IMR-90 (cell line): ENCODE data around the gene STARD10. TPM values are rescaled to one million over a fixed set of nuclear protein-coding genes. Genes with fewer than 3 reads are reported as not detected.
A peak's percentile ranks its signal among the peaks of the same experiment; 100 is the strongest.

ENCODE experiments used
- ATAC-seq: fragments of 200-7000 bp; cut with Tn5 transposase; 2 replicates; pipeline ENCODE4 v1.9.1; 2020; ENCODE audit warnings: low read depth, mild to moderate bottlenecking, moderate library complexity
- BruUV-seq: library from RNA; stranded (reverse); fragments of 400-500 nt; replicated peaks from 2 replicates; lab custom pipeline; 2021; lab: Mats Ljungman, UMichigan
- CTCF ChIA-PET: fragments of 300-600 bp; formaldehyde crosslinking; extraction: SDS; loops from one replicate; lab custom pipeline; 2021; ENCODE audit warnings: antibody characterized with exemption; lab: Yijun Ruan, JAX
- POLR2A ChIA-PET: fragments of 300-600 bp; sonication (Branson Sonifier 250); formaldehyde crosslinking; loops from one replicate; lab custom pipeline; 2022; ENCODE audit warnings: antibody characterized with exemption; ENCODE audit not compliant: unreplicated experiment; lab: Charles Lee
- DNase-seq: peaks from one replicate; pipeline ENCODE4 v3.0.0; 2013
- H2AFZ ChIP-seq: replicated peaks from 2 replicates; pipeline ENCODE3; 2013; ENCODE audit warnings: low read length, mild to moderate bottlenecking; ENCODE audit not compliant: poor library complexity
- H2AK5ac ChIP-seq: 2 replicates; pipeline ENCODE4 v1.6.1; 2013; ENCODE audit warnings: low read depth, low read length, inconsistent platforms
- H2AK9ac ChIP-seq: replicated peaks from 2 replicates; pipeline ENCODE3; 2013; ENCODE audit warnings: mild to moderate bottlenecking, low read depth, low read length, moderate library complexity; ENCODE audit not compliant: poor library complexity
- H2BK120ac ChIP-seq: 2 replicates; pipeline ENCODE4 v1.6.1; 2013; ENCODE audit warnings: low read depth, low read length, inconsistent platforms
- H2BK15ac ChIP-seq: 3 replicates; pipeline ENCODE4 v1.6.1; 2013; ENCODE audit warnings: low read depth, low read length, inconsistent platforms
- H2BK20ac ChIP-seq: 2 replicates; pipeline ENCODE4 v1.6.1; 2013; ENCODE audit warnings: low read depth, mild to moderate bottlenecking, inconsistent platforms, low read length, moderate library complexity
- H2BK5ac ChIP-seq: 2 replicates; pipeline ENCODE4 v1.6.1; 2013; ENCODE audit warnings: mild to moderate bottlenecking, low read depth, low read length, inconsistent platforms; ENCODE audit not compliant: poor library complexity, severe bottlenecking
- H3K14ac ChIP-seq: replicated peaks from 2 replicates; pipeline ENCODE4 v1.6.1; 2013; ENCODE audit warnings: low read depth, low read length, inconsistent platforms
- H3K18ac ChIP-seq: 2 replicates; pipeline ENCODE4 v1.6.1; 2013; ENCODE audit warnings: low read depth, low read length, control low read depth
- H3K23ac ChIP-seq: 2 replicates; pipeline ENCODE4 v1.6.1; 2013; ENCODE audit warnings: low read depth, low read length, inconsistent platforms
- H3K27ac ChIP-seq: 2 replicates; pipeline ENCODE4 v1.5.1; 2013; ENCODE audit warnings: mild to moderate bottlenecking, control low read depth, low read length; ENCODE audit not compliant: insufficient read depth
- H3K27me3 ChIP-seq: 2 replicates; pipeline ENCODE4 v1.6.1; 2013; ENCODE audit warnings: low read length; ENCODE audit not compliant: control insufficient read depth, insufficient read depth
- H3K36me3 ChIP-seq: 2 replicates; pipeline ENCODE4 v1.6.1; 2013; ENCODE audit warnings: low read length, mixed read lengths; ENCODE audit not compliant: control insufficient read depth, insufficient read depth
- H3K4ac ChIP-seq: 2 replicates; pipeline ENCODE4 v1.6.1; 2013; ENCODE audit warnings: low read depth, low read length, inconsistent platforms
- H3K4me1 ChIP-seq: 2 replicates; pipeline ENCODE4 v1.6.1; 2013; ENCODE audit warnings: low read length, mixed read lengths; ENCODE audit not compliant: control insufficient read depth, insufficient read depth
- H3K4me2 ChIP-seq: 2 replicates; pipeline ENCODE4 v1.6.1; 2013; ENCODE audit warnings: low read depth, mild to moderate bottlenecking, control low read depth, low read length, moderate library complexity
- H3K4me3 ChIP-seq: 2 replicates; pipeline ENCODE4 v1.5.1; 2013; ENCODE audit warnings: low read depth, mild to moderate bottlenecking, control low read depth, low read length, moderate library complexity; ENCODE audit not compliant: insufficient read depth
- H3K56ac ChIP-seq: 2 replicates; pipeline ENCODE4 v1.6.1; 2013; ENCODE audit warnings: low read length, inconsistent platforms; ENCODE audit not compliant: insufficient read depth; ENCODE audit errors: extremely low read depth
- H3K79me1 ChIP-seq, 2 experiments: 2 replicates each; pipeline ENCODE4 v1.6.1; 2013; ENCODE audit warnings: low read length in 2 of 2, inconsistent platforms in 1 of 2, low read depth in 1 of 2
- H3K9ac ChIP-seq: 2 replicates; pipeline ENCODE4 v1.6.1; 2013; ENCODE audit warnings: low read depth, low read length, control low read depth
- H3K9me1 ChIP-seq: 2 replicates; pipeline ENCODE4 v1.6.1; 2013; ENCODE audit warnings: low read length, inconsistent platforms; ENCODE audit not compliant: insufficient read depth
- H3K9me3 ChIP-seq: 2 replicates; pipeline ENCODE4 v1.6.1; 2013; ENCODE audit warnings: low read length; ENCODE audit not compliant: control insufficient read depth, insufficient read depth
- H4K20me1 ChIP-seq: 2 replicates; pipeline ENCODE4 v1.6.1; 2013; ENCODE audit warnings: low read length, inconsistent platforms; ENCODE audit not compliant: insufficient read depth
- H4K5ac ChIP-seq: 2 replicates; pipeline ENCODE4 v1.6.1; 2013; ENCODE audit warnings: mild to moderate bottlenecking, low read depth, low read length, control low read depth
- H4K8ac ChIP-seq, 2 experiments: 2 replicates each; pipeline ENCODE4 v1.6.1; 2013; ENCODE audit warnings: low read depth in 2 of 2, low read length in 2 of 2, control low read depth in 1 of 2, inconsistent platforms in 1 of 2
- H4K91ac ChIP-seq: 2 replicates; pipeline ENCODE4 v1.6.1; 2013; ENCODE audit warnings: low read depth, low read length, inconsistent platforms; ENCODE audit not compliant: insufficient read depth
- BHLHE40 ChIP-seq: fragments of 150-350 bp; IDR thresholded peaks from 2 replicates; pipeline ENCODE4 v1.6.1; 2016; ENCODE audit warnings: mild to moderate bottlenecking, low read depth, low read length
- CEBPB ChIP-seq: IDR thresholded peaks from 2 replicates; pipeline ENCODE4 v1.6.1; 2012; ENCODE audit warnings: low read depth, low read length, improper control_type of control experiment
- CHD1 ChIP-seq: IDR thresholded peaks from 2 replicates; pipeline ENCODE4 v1.6.1; 2012; ENCODE audit warnings: low read depth, low read length, improper control_type of control experiment
- CTCF ChIP-seq: conservative IDR thresholded peaks from 2 replicates; pipeline ENCODE4 v1.5.1; 2012; ENCODE audit warnings: mild to moderate bottlenecking, low read depth, low read length, improper control_type of control experiment
- ELK1 ChIP-seq: fragments of 150-350 bp; IDR thresholded peaks from 2 replicates; pipeline ENCODE4 v1.6.1; 2016; ENCODE audit warnings: low read depth, mild to moderate bottlenecking, low read length, moderate library complexity, borderline replicate concordance
- FOS ChIP-seq: fragments of 150-350 bp; IDR thresholded peaks from 2 replicates; pipeline ENCODE4 v1.6.1; 2016; ENCODE audit warnings: low read depth, low read length
- MAFK ChIP-seq: IDR thresholded peaks from 2 replicates; pipeline ENCODE4 v1.6.1; 2012; ENCODE audit warnings: low read depth, low read length, improper control_type of control experiment
- MAZ ChIP-seq: IDR thresholded peaks from 2 replicates; pipeline ENCODE4 v1.6.1; 2012; ENCODE audit warnings: low read depth, mild to moderate bottlenecking, low read length, improper control_type of control experiment, moderate library complexity, borderline replicate concordance
- MXI1 ChIP-seq: IDR thresholded peaks from 2 replicates; pipeline ENCODE4 v1.6.1; 2012; ENCODE audit warnings: low read depth, mild to moderate bottlenecking, low read length, moderate library complexity, borderline replicate concordance
- NFE2L2 ChIP-seq: fragments of 150-350 bp; IDR thresholded peaks from 2 replicates; pipeline ENCODE4 v1.6.1; 2016; ENCODE audit warnings: low read depth, mild to moderate bottlenecking, low read length
- POLR2A ChIP-seq: IDR thresholded peaks from 2 replicates; pipeline ENCODE4 v1.6.1; 2012; ENCODE audit warnings: mild to moderate bottlenecking, low read depth, low read length
- RAD21 ChIP-seq: IDR thresholded peaks from 2 replicates; pipeline ENCODE4 v1.6.1; 2012; ENCODE audit warnings: low read length, improper control_type of control experiment
- RCOR1 ChIP-seq: IDR thresholded peaks from 2 replicates; pipeline ENCODE4 v1.6.1; 2012; ENCODE audit warnings: mild to moderate bottlenecking, low read length, improper control_type of control experiment; ENCODE audit not compliant: insufficient replicate concordance
- RFX5 ChIP-seq: IDR thresholded peaks from 2 replicates; pipeline ENCODE4 v1.8.0; 2012; ENCODE audit warnings: low read depth, mild to moderate bottlenecking, low read length, moderate library complexity
- SMC3 ChIP-seq: fragments of 150-350 bp; IDR thresholded peaks from 2 replicates; pipeline ENCODE4 v1.6.1; 2016; ENCODE audit warnings: low read depth, mild to moderate bottlenecking, antibody characterized with exemption, low read length, moderate library complexity
- USF2 ChIP-seq: fragments of 150-350 bp; IDR thresholded peaks from 2 replicates; pipeline ENCODE4 v1.6.1; 2017; ENCODE audit warnings: mild to moderate bottlenecking, antibody characterized with exemption, low read length, low read depth
- WGBS, 2 experiments: methylation state at CpG; one replicate each; pipeline versions ENCODE4 v1.1.5 to v1.1.7; 2013; ENCODE audit warnings: missing lambda C conversion rate in 2 of 2; ENCODE audit not compliant: insufficient read length in 1 of 2; ENCODE audit errors: extremely low coverage in 2 of 2; 5-methylcytosine and 5-hydroxymethylcytosine counted together
- dilution Hi-C: fragments of 300-500 bp; cut with HindIII; formaldehyde crosslinking; loops from one replicate; pipeline ENCODE4 v1.14.3; 2018; ENCODE audit warnings: low sequenced_read_pairs; ENCODE audit not compliant: unreplicated experiment
- in situ Hi-C: fragments of 300-500 bp; cut with MboI; formaldehyde crosslinking; loops from 3 replicates; pipeline ENCODE4 v1.14.3; 2019; ENCODE audit warnings: low sequenced_read_pairs, inconsistent platforms, mixed read lengths
- intact Hi-C: fragments of 100-400 bp; cut with micrococcal nuclease; formaldehyde crosslinking; loops from 2 replicates; pipeline ENCODE4 v1.10.0; 2022
- polyA plus RNA-seq, 3 experiments: library from polyadenylated mRNA; depleted of rRNA; stranded (reverse); fragments of >200 nt; gene quantifications; 2 replicates each; pipeline ENCODE4 v1.2.3, GENCODE V29; 2012; ENCODE audit warnings: low replicate concordance in 1 of 3
- total RNA-seq: library from RNA; depleted of rRNA; stranded (reverse); fragments of >200 nt; gene quantifications from 2 replicates; pipeline ENCODE4 v1.2.3, GENCODE V29; 2012

STARD10 gene
- total and polyA plus RNA-seq, 2 of the 4 experiments (the other 2 are of a cell fraction), result 23.8 to 37.4 TPM

- no peak overlapping the region for H3K4ac ChIP-seq
- in situ Hi-C loops, result no loop called here
- intact Hi-C loops, result no loop called here
- peaks cover 27% of the 10 kb centered on the region for H3K9me1 ChIP-seq
- no peak overlapping the region for H2BK5ac ChIP-seq
- no peak overlapping the region for H2AFZ ChIP-seq
- DNase-seq (peak; percentile 31), ATAC-seq (no peak)
- peak overlapping the region; percentile 16; the same call in 1 of the 2 replicates for H3K4me2 ChIP-seq
- peaks cover 69% of the 10 kb centered on the region for H4K20me1 ChIP-seq
- H3K9ac ChIP-seq, result no peak overlapping the region
- no peak overlapping the region for H3K4me3 ChIP-seq
- H2BK20ac ChIP-seq, result no peak overlapping the region
- no peak overlapping the region; the same call in 1 of the 2 replicates for H3K23ac ChIP-seq
- H3K4me1 ChIP-seq, result peaks cover 27% of the 10 kb centered on the region
- no peaks in the 10 kb centered on the region for H3K9me3 ChIP-seq
- dilution Hi-C loops, result no loop called here
- H3K18ac ChIP-seq, result no peak overlapping the region
- H2BK120ac ChIP-seq, result no peak overlapping the region
- no TSS peak for BruUV-seq
- peaks cover 47 to 95% of the 10 kb centered on the region in 2 experiments for H3K79me1 ChIP-seq
- H3K14ac ChIP-seq, result no peak overlapping the region
- no peak overlapping the region for H4K8ac ChIP-seq
- 29% methylated on average over 1 of the region's 2 CpGs; no CpG with 5 or more reads in 1 of the 2 experiments for whole genome bisulfite sequencing, 2 experiments
- no peak overlapping the region for H2AK9ac ChIP-seq
- peaks cover 16% of the 10 kb centered on the region for H3K36me3 ChIP-seq
- TF ChIP-seq RFX5, result no peak
- TF ChIP-seq BHLHE40, result no peak
- TF ChIP-seq ELK1, result no peak
- no peak for TF ChIP-seq MXI1
- no peak for TF ChIP-seq RAD21
- no peak for TF ChIP-seq NFE2L2
- TF ChIP-seq RCOR1, result no peak
- TF ChIP-seq CEBPB, result no peak
- TF ChIP-seq USF2, result no peak
- TF ChIP-seq POLR2A, result no peak
- TF ChIP-seq MAFK, result no peak
- TF ChIP-seq MAZ, result no peak
- no peak for TF ChIP-seq SMC3
- TF ChIP-seq CHD1, result no peak
- no peak for TF ChIP-seq FOS
- TF ChIP-seq CTCF, result no peak
- CTCF ChIA-PET, result no interaction called here
- no peaks in the 10 kb centered on the region for H3K27me3 ChIP-seq
- no peak overlapping the region for H3K56ac ChIP-seq
- no peak overlapping the region for H2BK15ac ChIP-seq
- POLR2A ChIA-PET, result no interaction called here
- no peak overlapping the region for H4K91ac ChIP-seq
- no peak overlapping the region for H3K27ac ChIP-seq
- no peak overlapping the region for H2AK5ac ChIP-seq
- no peak overlapping the region for H4K5ac ChIP-seq
Measured at GRCh38 chr11:72719144-72719543, 74.7 kb downstream of the STARD10 start.
